GM21786 (cell line): ENCODE data around the gene KRTAP5-2.
"Not testable (repeated sequence)": the region's sequence is repeated elsewhere in the genome, so short reads cannot be mapped to it uniquely, and the experiment has no call there.

Experiments
- ATAC-seq: cut with Tn5 transposase; IDR thresholded peaks from one replicate; pipeline ENCODE4 v1.9.1; 2021; ENCODE audit not compliant: unreplicated experiment

Gene KRTAP5-2

GRCh38 chr11:1592628-1593027 is 5.5 kb downstream of the KRTAP5-2 start:
- no peak for ATAC-seq

GRCh38 chr11:1589996-1590395 is 8.1 kb downstream of the KRTAP5-2 start:
- ATAC-seq, result no peak

DNA sequence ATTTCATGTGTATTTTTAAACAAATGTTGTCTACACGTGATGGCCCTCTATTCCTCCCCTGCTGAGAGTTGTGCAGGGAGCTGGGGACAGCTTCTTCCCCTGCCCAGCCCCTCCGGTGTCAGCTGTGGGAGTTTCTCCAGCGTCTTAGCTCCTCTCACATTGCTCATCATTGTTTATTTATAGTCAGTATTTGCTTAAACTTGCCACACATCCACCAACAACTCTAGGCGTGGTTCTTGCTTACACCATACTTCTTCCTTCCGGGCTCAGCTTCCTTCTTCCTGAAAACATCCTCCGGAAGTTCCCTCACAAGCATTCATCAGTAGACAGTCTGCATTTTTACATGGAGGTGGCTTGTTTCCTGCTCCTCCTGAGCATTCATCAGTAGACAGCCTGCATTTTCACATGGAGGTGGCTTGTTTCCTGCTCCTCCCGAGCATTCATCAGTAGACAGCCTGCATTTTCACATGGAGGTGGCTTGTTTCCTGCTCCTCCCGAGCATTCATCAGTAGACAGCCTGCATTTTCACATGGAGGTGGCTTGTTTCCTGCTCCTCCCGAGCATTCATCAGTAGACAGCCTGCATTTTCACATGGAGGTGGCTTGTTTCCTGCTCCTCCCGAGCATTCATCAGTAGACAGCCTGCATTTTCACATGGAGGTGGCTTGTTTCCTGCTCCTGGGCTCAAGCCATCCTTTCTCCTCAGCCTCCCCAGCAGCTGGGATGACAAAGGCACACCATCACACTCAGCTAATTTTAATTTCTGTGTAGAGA is 8.7 kb downstream of the KRTAP5-2 start:
- not testable (repeated sequence) for ATAC-seq

DNA sequence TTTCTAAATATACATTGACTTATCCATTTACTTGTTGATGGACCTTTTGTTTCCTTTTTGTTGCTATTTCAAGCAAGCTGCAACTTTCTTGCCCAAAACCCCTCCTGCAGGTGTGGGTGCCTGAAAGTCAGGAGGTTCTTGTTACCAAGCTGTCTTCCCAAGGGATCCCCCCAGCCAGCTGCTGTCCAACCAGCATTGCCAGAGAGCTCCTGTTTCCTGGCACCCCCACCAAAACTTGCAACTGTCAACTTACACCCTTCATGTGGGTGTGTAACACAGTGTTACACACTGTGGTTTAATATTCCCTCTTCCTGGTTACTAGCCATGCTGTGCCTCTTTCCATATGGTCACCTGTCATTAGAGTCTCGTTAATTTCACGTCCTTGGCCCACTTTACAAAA is 11.4 kb downstream of the KRTAP5-2 start:
- no peak for ATAC-seq

- ATAC-seq, result not testable (repeated sequence)
Measured at GRCh38 chr11:1584661-1585370, 13.3 kb downstream of the KRTAP5-2 start, which contains the start of gene KRTAP5-1. Gene KRTAP5-1 (minus strand): TSS chr11:1585283. CDS start chr11:1585249, 34 bp downstream.

- ATAC-seq, result not testable (repeated sequence)
Measured at GRCh38 chr11:1582909-1583308, 15.2 kb downstream of the KRTAP5-2 start.

DNA sequence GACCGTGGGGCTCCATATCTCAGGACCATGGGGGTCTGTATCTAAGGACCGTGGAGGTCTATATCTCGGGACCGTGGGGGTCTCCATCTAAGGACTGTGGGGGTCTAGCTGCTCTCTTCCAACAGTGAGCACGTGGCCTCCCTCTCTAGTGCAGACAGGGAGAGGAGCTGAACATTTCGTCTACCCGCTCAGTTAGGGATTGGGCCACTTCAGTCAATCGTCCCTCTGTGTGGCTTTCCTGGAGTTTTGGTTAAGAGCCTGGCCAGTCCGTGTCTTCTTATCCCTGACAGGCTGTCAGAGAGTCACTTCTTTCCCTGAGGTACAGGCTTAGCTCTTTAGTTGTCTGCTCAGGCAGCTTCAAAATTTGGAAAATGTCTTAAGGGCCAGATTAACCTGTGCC is 16.1 kb downstream of the KRTAP5-2 start:
- no peak for ATAC-seq

- ATAC-seq, result no peak
Measured at GRCh38 chr11:1576825-1577224, 21.3 kb downstream of the KRTAP5-2 start.

GRCh38 chr11:1575756-1576155 is 22.3 kb downstream of the KRTAP5-2 start:
- not testable (repeated sequence) for ATAC-seq

DNA sequence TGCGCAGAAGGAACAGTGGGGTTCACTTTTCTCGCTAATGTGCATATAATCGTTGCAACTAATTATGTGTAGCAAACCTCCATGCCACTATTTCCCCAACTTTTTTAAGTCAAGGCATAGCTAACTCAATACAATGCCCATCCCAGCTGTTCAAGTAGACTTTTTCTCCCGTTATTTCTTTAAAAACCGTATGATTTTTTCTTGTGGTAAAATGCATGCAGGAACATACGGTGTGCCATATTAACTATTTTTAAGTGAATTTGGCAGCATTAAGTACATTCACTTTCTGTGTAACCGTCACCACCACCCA is 23.2 kb downstream of the KRTAP5-2 start:
- no peak for ATAC-seq

- ATAC-seq, result peak; percentile 47
Measured at GRCh38 chr11:1574238-1574932, 23.7 kb downstream of the KRTAP5-2 start.

DNA sequence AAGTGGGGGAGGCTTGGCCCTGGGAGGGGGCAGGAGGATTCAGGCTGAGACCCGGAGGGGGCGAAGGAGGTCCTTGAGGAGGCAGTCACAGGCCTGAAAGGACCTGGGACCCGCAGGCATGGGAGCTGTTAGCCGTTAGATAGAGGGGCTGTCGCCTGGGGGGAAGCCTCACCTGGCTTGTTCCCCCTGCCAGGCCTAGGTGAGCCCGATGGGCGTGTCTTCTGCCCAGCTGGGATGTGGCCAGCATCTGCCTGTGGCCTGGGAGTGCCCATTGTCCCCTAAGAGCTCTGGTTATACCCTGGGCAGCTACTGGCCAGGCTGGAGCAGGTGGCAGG is 24.2 kb downstream of the KRTAP5-2 start:
- ATAC-seq, result peak; percentile 17

DNA sequence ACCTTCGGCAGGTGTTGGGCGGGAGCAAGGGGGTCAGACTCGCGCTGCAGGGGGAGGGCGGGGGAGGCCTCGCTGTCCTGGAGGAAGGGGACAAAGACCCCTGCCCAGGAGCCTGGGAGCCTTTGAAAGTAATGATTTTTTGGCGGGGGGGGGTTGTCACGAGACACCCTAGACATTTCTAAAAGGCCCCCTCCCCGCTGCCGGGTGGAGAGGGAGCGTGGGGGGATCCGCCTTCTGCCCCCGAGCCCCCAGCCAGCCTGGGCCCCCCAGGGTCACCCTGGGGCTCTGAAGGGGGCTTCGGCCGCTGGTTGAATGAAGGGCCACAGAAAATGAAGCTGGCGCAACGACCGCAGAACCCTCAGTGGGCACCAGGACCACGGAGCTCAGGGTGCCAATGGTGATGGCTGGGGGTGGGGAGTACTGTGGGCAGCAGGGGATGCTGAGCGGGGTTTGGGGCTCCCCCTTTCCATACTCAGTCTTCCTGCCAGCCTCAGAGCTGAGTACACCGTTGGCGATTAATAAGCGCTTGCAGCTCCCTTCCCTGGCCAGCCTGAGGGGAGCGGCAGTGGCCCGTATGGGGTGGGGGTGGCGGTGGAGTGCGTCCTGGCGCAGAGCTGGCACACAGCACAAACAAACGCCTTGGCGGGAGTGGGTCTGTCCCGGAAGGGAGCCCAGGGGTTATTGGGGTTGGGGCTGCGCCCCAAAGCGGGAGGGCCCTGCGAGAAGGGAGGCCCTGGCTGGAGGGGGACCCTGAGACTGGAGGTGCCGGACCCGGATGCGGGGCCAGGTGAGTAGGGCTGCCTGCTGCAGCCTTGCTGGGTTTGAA is 24.8 kb downstream of the KRTAP5-2 start:
- ATAC-seq, result no peak

GRCh38 chr11:1572197-1573076 is 25.7 kb downstream of the KRTAP5-2 start, which contains the start of gene DUSP8:
Gene DUSP8 (minus strand): TSS chr11:1572271. CDS start chr11:1565826, 6,445 bp downstream.
- no peak for ATAC-seq

DNA sequence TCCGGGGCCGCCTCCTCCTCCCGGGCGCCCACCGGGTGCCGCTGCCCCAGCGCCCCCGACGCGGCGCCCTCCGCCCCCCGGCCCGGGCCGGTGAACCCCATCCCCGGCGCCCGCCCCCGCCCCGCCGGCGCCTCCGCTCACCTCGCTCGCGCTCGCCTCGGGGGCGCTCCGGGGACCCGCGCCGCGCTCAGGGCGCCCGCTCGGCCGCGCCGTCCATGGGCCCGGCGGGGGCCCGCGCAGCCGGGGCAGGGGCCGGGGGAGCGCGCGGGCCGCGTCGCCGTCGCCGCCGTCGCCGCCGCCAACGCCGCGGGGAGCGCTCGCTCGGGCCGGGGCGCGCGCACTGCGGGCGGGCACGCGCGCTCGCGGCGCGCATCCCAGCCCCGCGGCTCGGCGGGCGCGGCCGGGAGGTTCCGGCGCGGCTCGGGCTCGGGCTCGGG is 26.3 kb downstream of the KRTAP5-2 start:
- no peak for ATAC-seq

GRCh38 chr11:1570896-1571759 is 27.0 kb downstream of the KRTAP5-2 start:
- no peak for ATAC-seq

DNA sequence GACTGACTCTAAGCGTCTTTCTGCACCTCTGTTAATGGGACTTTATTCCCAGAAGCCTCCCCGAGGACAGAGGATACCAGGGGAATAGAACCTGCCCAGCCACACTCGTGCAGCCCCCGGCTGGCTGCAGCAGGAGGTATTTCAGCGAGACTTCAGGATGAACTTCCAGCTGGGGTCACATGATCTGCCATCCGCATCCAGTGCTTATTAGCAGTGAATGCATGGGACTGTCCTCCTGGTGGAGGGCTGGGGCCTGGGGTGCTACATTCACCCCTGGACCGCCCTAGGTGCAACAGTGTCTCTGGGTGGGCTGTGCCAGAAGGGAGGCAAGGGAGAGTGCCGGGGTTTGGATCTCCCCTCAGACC is 27.6 kb downstream of the KRTAP5-2 start:
- no peak for ATAC-seq

DNA sequence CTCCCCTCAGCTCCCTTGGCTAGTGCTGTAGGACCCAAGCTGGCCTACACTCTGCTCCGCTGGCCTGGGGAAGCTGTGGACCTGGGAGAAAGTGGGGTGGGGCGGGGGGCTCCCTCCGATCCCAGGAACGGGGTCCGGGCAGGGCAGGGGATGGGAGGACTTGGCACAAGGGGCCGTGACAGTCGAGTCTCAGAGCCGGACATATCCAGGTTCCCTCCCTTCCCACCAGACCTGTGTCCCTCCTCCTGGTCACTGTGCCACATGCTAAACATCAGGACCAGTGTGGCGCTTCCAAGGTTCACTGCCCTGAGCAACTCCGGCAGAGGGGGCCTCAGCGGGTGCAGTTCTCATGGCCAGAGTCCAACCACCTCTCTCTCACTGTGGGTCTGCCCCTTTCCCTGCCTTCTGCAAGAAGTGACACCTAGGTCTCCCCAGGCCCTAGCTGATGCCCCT is 28.1 kb downstream of the KRTAP5-2 start:
- no peak for ATAC-seq

- ATAC-seq, result no peak
Measured at GRCh38 chr11:1569251-1569780, 28.8 kb downstream of the KRTAP5-2 start.
